Brain microvascular endothelial cell (primary cell): ENCODE measurements around the gene RNF130.
A peak's percentile ranks its signal among the peaks of the same experiment; 100 is the strongest.

Experiments used
- DNase-seq: peaks from one replicate; pipeline ENCODE4 v3.0.0-alpha.2; 2020
- H3K27ac ChIP-seq: fragments of 250-450 bp; sonication (Bioruptor Pico); 2 replicates; pipeline ENCODE4 v1.5.1; 2020; ENCODE audit warnings: mild to moderate bottlenecking, moderate library complexity
- H3K27me3 ChIP-seq: fragments of 250-450 bp; sonication (Bioruptor Pico); replicated peaks from 2 replicates; pipeline ENCODE4 v1.5.1; 2020; ENCODE audit warnings: mild to moderate bottlenecking
- H3K36me3 ChIP-seq: fragments of 250-450 bp; sonication (Bioruptor Pico); replicated peaks from 2 replicates; pipeline ENCODE4 v1.5.1; 2020; ENCODE audit warnings: mild to moderate bottlenecking
- H3K4me3 ChIP-seq: 2 replicates; pipeline ENCODE4 v1.5.1; 2011; ENCODE audit warnings: low read depth, mild to moderate bottlenecking, control low read depth, low read length, moderate library complexity
- in situ Hi-C: cut with HindIII; loops from 2 replicates; pipeline ENCODE4 v1.10.0; 2017; ENCODE audit warnings: low sequenced_read_pairs, low pct_ligation_motif_present
- TF ChIP-seq, protein P1 (sequence below): IDR thresholded peaks from 2 replicates; pipeline ENCODE4 v1.5.1; 2011; ENCODE audit warnings: low read depth, mild to moderate bottlenecking, moderate library complexity, low read length, control low read depth, inconsistent platforms; ENCODE audit errors: missing control alignments

Gene RNF130

DNA sequence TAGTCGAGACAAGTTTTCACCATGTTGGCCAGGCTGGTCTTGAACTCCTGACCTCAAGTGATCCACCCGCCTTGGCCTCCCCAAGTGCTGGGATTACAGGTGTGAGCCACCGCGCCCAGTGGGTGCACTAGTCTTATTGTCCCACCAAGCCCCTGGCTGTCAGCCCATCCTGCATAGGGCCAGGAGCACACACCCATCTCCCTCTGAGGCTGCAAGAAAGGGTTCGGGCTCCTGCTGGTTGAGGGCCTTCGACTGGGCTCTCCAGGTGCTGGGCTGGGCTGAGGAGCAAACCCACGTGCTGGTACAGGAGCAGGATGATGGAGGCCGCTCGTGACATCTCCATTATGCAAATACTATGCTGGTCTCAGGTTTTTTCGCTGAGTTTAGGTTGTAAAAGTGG is 25.1 kb upstream of the RNF130 start:
- in situ Hi-C loops, result no loop called here
- DNase-seq, result no peak
- Histone ChIP-seq H3K27ac (no peak overlapping the region), H3K27me3 (no peaks in the 10 kb centered on the region), H3K4me3 (no peak overlapping the region), H3K36me3 (no peaks in the 10 kb centered on the region)
- TF ChIP-seq, protein P1, sequence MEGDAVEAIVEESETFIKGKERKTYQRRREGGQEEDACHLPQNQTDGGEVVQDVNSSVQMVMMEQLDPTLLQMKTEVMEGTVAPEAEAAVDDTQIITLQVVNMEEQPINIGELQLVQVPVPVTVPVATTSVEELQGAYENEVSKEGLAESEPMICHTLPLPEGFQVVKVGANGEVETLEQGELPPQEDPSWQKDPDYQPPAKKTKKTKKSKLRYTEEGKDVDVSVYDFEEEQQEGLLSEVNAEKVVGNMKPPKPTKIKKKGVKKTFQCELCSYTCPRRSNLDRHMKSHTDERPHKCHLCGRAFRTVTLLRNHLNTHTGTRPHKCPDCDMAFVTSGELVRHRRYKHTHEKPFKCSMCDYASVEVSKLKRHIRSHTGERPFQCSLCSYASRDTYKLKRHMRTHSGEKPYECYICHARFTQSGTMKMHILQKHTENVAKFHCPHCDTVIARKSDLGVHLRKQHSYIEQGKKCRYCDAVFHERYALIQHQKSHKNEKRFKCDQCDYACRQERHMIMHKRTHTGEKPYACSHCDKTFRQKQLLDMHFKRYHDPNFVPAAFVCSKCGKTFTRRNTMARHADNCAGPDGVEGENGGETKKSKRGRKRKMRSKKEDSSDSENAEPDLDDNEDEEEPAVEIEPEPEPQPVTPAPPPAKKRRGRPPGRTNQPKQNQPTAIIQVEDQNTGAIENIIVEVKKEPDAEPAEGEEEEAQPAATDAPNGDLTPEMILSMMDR, result no peak

DNA sequence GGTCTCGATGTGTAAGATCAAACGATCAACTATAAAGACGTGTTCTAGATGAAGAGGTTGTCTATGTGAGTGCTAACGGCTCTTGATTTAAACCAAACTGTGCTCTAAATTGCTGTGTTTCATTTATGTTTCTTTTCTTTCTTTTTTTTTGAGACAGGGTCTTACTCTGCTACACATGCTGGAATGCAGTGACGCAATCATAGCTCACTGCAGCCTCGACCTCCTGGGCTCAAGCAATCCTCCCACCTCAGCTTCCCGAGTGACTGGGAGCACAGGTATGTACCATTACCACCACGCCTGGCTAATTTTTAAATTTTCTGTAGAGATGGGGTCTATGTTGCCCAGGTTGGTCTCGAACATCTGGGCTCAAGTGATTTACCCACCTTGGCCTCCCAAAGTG is 24.0 kb upstream of the RNF130 start:
- in situ Hi-C loops, result no loop called here

DNA sequence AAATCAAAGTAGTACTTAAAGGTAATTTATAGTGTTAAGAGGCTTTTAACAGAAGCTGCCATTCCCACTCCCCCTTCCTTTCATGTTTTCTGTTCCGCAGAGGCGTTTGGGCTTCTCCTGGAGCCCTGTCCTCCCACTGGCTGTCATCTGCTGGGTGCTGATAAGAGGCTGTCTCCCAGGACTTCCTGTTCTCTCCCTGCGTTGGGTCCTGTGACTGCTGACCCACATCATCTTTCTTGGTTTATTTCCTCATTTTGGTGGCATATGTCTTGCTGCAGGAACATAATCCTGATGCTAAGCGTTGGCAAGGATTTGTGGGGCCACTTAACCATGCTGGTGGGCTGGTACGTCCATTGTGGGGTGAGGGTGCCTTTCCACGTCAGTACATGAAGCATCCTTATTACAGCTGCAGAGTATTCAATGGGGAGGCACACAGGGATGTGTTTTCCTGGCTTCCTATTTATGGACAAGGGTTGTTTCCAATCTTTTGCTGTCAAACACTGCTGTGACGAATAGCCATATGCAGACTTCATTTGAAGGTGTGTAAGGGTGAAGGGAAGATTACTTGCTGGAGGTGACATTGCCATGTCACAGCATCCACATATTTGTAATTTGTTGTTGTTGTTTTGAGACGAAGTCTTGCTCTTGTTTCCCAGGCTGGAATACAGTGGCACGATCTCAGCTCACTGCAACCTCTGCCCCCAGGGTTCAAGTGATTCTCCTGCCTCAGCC is 22.3 kb upstream of the RNF130 start:
- Histone ChIP-seq H3K4me3 (no peak overlapping the region), H3K27ac (no peak overlapping the region), H3K27me3 (no peaks in the 10 kb centered on the region), H3K36me3 (no peaks in the 10 kb centered on the region)
- DNase-seq, result no peak
- TF ChIP-seq, protein P1, result no peak
- in situ Hi-C loops, result no loop called here

More for the DNA sequence above, 24.0 kb upstream of the RNF130 start:
- no peak overlapping the region for H3K4me3 ChIP-seq
- H3K36me3 ChIP-seq, result no peaks in the 10 kb centered on the region
- no peaks in the 10 kb centered on the region for H3K27me3 ChIP-seq
- no peak overlapping the region for H3K27ac ChIP-seq
- no peak for DNase-seq
- TF ChIP-seq, protein P1, result no peak

DNA sequence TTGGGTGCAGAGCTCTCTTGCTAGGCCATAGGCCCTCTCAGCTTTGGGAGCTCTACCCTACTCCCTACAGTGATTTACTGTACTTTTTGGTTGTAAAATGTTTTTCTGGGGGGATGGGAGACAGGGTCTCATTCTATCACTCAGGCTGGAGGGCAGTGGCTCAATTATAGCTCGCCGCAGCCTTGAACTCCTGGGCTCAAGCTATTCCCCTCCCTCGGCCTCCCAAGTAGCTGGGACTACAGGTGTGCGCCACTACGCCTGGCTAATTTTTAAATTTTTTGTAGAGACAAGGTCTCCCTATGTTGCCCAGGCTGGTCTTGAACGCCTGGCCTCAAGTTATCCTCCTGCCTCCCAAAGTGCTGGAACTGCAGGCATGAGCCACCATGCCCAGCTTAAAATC is 21.7 kb upstream of the RNF130 start:
- Histone ChIP-seq H3K4me3 (no peak overlapping the region), H3K27me3 (no peaks in the 10 kb centered on the region), H3K27ac (no peak overlapping the region), H3K36me3 (no peaks in the 10 kb centered on the region)
- DNase-seq, result no peak
- TF ChIP-seq, protein P1, result no peak
- in situ Hi-C loops, result no loop called here

DNA sequence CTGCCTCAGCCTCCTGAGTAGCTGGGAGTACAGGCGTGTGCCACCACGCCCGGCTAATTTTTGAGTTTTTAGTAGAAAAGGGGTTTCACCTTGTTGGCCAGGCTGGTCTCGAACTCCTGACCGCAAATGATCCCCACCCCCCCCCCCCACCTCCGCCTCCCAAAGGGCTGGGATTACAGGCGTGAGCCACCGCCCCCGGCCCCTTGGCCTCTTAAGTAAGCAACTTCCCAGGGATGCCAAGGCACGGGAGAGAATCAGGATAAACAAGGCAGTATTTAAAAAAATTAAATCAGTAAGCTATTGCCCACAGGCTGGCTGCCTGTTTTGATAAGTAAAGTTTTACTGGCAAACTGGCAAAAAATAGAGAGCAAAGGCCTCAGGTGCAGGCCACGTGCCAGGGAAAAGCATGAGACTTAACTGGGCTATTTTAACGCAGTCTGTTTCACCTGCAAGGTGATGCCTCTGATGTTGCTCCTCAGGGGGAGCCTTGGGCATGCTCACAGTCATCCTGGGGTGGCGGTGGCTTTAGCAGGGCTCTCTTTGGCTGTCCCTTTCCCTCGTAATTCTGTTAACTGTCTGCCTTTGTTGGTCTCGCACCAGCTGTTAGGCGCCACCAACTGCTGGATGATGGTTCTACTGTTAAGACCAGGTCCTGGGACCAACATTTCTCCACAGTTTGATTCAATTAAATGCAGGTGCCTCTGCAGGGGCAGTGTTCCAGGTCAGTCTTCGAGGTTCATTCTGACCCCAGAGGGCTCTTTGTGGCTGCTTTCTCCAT is 19.4 kb upstream of the RNF130 start:
- H3K27ac ChIP-seq, result no peak overlapping the region
- TF ChIP-seq, protein P1, result peak; percentile 53
- peak overlapping the region; percentile 22 for H3K4me3 ChIP-seq
- in situ Hi-C loops, result no loop called here
- no peaks in the 10 kb centered on the region for H3K36me3 ChIP-seq
- peak; percentile 36 for DNase-seq
- no peaks in the 10 kb centered on the region for H3K27me3 ChIP-seq
